HepG2 (cell line): ENCODE data around the gene PROX2. TPM values are rescaled to one million over a fixed set of nuclear protein-coding genes. Genes with fewer than 3 reads are reported as not detected.

Source experiments
- ATAC-seq: fragments of 200-7000 bp; cut with Tn5 transposase; 3 replicates; pipeline ENCODE4 v1.9.1; 2020; ENCODE audit warnings: mild to moderate bottlenecking, moderate library complexity
- BruUV-seq: library from RNA; stranded (reverse); fragments of 400-500 nt; replicated peaks from 2 replicates; lab custom pipeline; 2021; lab: Mats Ljungman, UMichigan
- CTCF ChIA-PET: fragments of 300-600 bp; formaldehyde crosslinking; extraction: SDS; loops from one replicate; lab custom pipeline; 2021; ENCODE audit warnings: low total read pairs, inconsistent platforms, low intra/inter-chr PET ratio; lab: Yijun Ruan, JAX
- POLR2A ChIA-PET: fragments of 350-600 bp; sonication (Branson Sonifier 250); formaldehyde crosslinking; loops from one replicate; lab custom pipeline; 2020; ENCODE audit warnings: antibody characterized with exemption, inconsistent platforms; lab: Yijun Ruan, JAX
- DNase-seq: peaks from one replicate; pipeline ENCODE4 v3.0.0-alpha.2; 2015; ENCODE audit warnings: low spot score
- FAIRE-seq: peaks from 3 replicates; lab custom pipeline; 2011; peaks lifted over from hg19 to GRCh38; lab: Jason Lieb, UNC
- H2AFZ ChIP-seq: one replicate; pipeline ENCODE4 v1.6.1; 2011; ENCODE audit warnings: low read length, inconsistent platforms
- H3K27ac ChIP-seq: fragments of 300-600 bp; 3 replicates; pipeline ENCODE4 v1.8.0; 2011; ENCODE audit warnings: mixed run types, mild to moderate bottlenecking, mixed read lengths, low read length, inconsistent platforms; ENCODE audit not compliant: insufficient read depth; ENCODE audit errors: extremely low read length
- H3K27me3 ChIP-seq, 2 experiments: fragments of 200-600 bp in 1 of 2; 2 replicates in 1 of 2; 3 replicates in 1 of 2; pipeline versions ENCODE4 v1.6.0 to v1.8.0; 2011; ENCODE audit warnings: low read length in 2 of 2, mild to moderate bottlenecking in 2 of 2, moderate library complexity in 2 of 2, inconsistent platforms in 1 of 2; ENCODE audit not compliant: insufficient read depth in 2 of 2, control insufficient read depth in 1 of 2
- H3K36me3 ChIP-seq, 2 experiments: fragments of 200-600 bp in 1 of 2; replicated peaks in 1 of 2; 2 replicates in 1 of 2; 3 replicates in 1 of 2; pipeline versions ENCODE4 v1.5.1 to v1.8.0; 2011; ENCODE audit warnings: low read length in 2 of 2, inconsistent platforms in 1 of 2; ENCODE audit not compliant: insufficient read depth in 2 of 2, control insufficient read depth in 1 of 2
- H3K4me1 ChIP-seq: 2 replicates; pipeline ENCODE4 v1.5.1; 2012; ENCODE audit warnings: low read length, inconsistent platforms; ENCODE audit not compliant: insufficient read depth
- H3K4me2 ChIP-seq: 2 replicates; pipeline ENCODE4 v1.6.0; 2011; ENCODE audit warnings: low read depth, low read length, inconsistent platforms
- H3K4me3 ChIP-seq, 3 experiments: fragments of 200-600 bp in 1 of 3; sonication (generic), shearing (Covaris generic) in 1 of 3; replicated peaks in 1 of 3; 2 replicates each; pipeline ENCODE4 v1.5.1; 2011 to 2016; ENCODE audit warnings: low read length in 3 of 3, inconsistent platforms in 2 of 3, low read depth in 2 of 3, mild to moderate bottlenecking in 2 of 3, control low read depth in 1 of 3, mixed read lengths in 1 of 3; ENCODE audit not compliant: insufficient read depth in 1 of 3
- H3K79me2 ChIP-seq: one replicate; pipeline ENCODE4 v1.6.1; 2011; ENCODE audit warnings: low read length, inconsistent platforms; ENCODE audit not compliant: insufficient read depth
- H3K9ac ChIP-seq: 2 replicates; pipeline ENCODE4 v1.6.0; 2011; ENCODE audit warnings: mild to moderate bottlenecking, low read depth, low read length, inconsistent platforms; ENCODE audit not compliant: insufficient read depth
- H3K9me3 ChIP-seq: 2 replicates; pipeline ENCODE4 v1.5.1; 2012; ENCODE audit warnings: mild to moderate bottlenecking, low read length
- H4K20me1 ChIP-seq: 2 replicates; pipeline ENCODE4 v1.6.0; 2011; ENCODE audit warnings: inconsistent platforms, mild to moderate bottlenecking, low read length, moderate library complexity; ENCODE audit not compliant: insufficient read depth
- ATF7 ChIP-seq, 2 experiments: fragments of 450-650 bp in 1 of 2; sonication (generic) in 1 of 2; formaldehyde crosslinking in 1 of 2; IDR thresholded peaks; 2 replicates each; pipeline versions ENCODE4 v1.4.0 to v1.6.1; 2016 to 2020; ENCODE audit warnings: antibody characterized with exemption in 1 of 2, mild to moderate bottlenecking in 1 of 2, missing genetic modification reagents in 1 of 2
- CREB1 ChIP-seq, 2 experiments: fragments of 450-650 bp in 1 of 2; IDR thresholded peaks; 2 replicates each; pipeline ENCODE4 v1.6.1; 2016 to 2017; ENCODE audit warnings: control low read depth in 1 of 2, mild to moderate bottlenecking in 1 of 2, missing compliant biosample characterization in 1 of 2, missing genetic modification characterization in 1 of 2
- WGBS: methylation state at CpG from one replicate; pipeline ENCODE4 v1.1.6; 2017; ENCODE audit warnings: low lambda C conversion rate; 5-methylcytosine and 5-hydroxymethylcytosine counted together
- in situ Hi-C: cut with HindIII; loops from 2 replicates; pipeline ENCODE4 v1.10.0; 2017; ENCODE audit warnings: low pct_unique_long_range_greater_than_20kb; ENCODE audit not compliant: extremely low pct_ligation_motif_present
- intact Hi-C: fragments of 100-400 bp; cut with micrococcal nuclease; formaldehyde crosslinking; loops from one replicate; pipeline ENCODE4 v1.10.0; 2022; ENCODE audit not compliant: unreplicated experiment
- polyA plus RNA-seq, 8 experiments: library from polyadenylated mRNA; depleted of rRNA in 3 of 8; stranded (reverse) in 7 of 8; unstranded in 1 of 8; fragments of >200 nt; fragmentation: Illumina TruSeq in 4 of 8; extraction: Trizol in 4 of 8; gene quantifications; 2 replicates each; pipeline versions ENCODE4 v1.2.1 to v1.2.3, GENCODE V29; 2011 to 2016; ENCODE audit warnings: low read depth in 4 of 8, missing spikeins in 1 of 8, mixed read lengths in 1 of 8; ENCODE audit not compliant: insufficient read depth in 1 of 8
- total RNA-seq, 5 experiments: library from RNA; depleted of rRNA; stranded (reverse); fragments of >200 nt; fragmentation: Illumina TruSeq; extraction: Trizol; gene quantifications; 2 replicates each; pipeline ENCODE4 v1.2.3, GENCODE V29; 2016; ENCODE audit warnings: low read depth in 1 of 5
- TF ChIP-seq, protein P1 (sequence below): IDR thresholded peaks from 2 replicates; pipeline ENCODE4 v1.6.1; 2016; ENCODE audit warnings: mild to moderate bottlenecking

PROX2 gene
- total and polyA plus RNA-seq, 2 of the 13 experiments (the other 11 are each of a cell fraction or from before 2014, with no cell fraction given) = not detected

- no peak overlapping the region for H3K4me3 ChIP-seq
- ChIA-PET POLR2A (interaction anchor here (1.5 to 2.7 kb wide), 3 partner anchors 17 to 44 kb away, joined by 3 to 12 read pairs (median 7); no protein-coding TSS in a partner anchor), CTCF (interaction anchor here (2.5 kb wide), 1 partner anchor 44 kb away, joined by 47 read pairs; no protein-coding TSS in a partner anchor)
- H4K20me1 ChIP-seq = no peaks in the 10 kb centered on the region
- H2AFZ ChIP-seq = no peak overlapping the region
- ATAC-seq = no peak
- no peak overlapping the region for H3K9ac ChIP-seq
- BruUV-seq = no TSS peak
- H3K27me3 ChIP-seq = peaks cover 2 to 4% of the 10 kb centered on the region in 2 experiments; a peak in 1 of 5 replicates
- 2% methylated on average over 3 of the region's 3 CpGs for WGBS
- DNase-seq = no peak
- no peaks in the 10 kb centered on the region for H3K36me3 ChIP-seq
- intact Hi-C loops (loop anchor here (1.0 kb wide), 1 partner anchor 44 kb away; no protein-coding TSS in a partner anchor), in situ Hi-C loops (loop anchor here (5.0 kb wide), 1 partner anchor 46 kb away; no protein-coding TSS in a partner anchor)
- no peak for FAIRE-seq
- H3K9me3 ChIP-seq = no peaks in the 10 kb centered on the region
- no peak overlapping the region for H3K4me2 ChIP-seq
- H3K27ac ChIP-seq = no peak overlapping the region
- no peaks in the 10 kb centered on the region for H3K79me2 ChIP-seq
- TF ChIP-seq, protein P1, sequence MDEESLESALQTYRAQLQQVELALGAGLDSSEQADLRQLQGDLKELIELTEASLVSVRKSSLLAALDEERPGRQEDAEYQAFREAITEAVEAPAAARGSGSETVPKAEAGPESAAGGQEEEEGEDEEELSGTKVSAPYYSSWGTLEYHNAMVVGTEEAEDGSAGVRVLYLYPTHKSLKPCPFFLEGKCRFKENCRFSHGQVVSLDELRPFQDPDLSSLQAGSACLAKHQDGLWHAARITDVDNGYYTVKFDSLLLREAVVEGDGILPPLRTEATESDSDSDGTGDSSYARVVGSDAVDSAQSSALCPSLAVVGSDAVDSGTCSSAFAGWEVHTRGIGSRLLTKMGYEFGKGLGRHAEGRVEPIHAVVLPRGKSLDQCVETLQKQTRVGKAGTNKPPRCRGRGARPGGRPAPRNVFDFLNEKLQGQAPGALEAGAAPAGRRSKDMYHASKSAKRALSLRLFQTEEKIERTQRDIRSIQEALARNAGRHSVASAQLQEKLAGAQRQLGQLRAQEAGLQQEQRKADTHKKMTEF (CRISPR knock-in tag) = no peak
- peak; percentile 90 for TF ChIP-seq CREB1 (IDR thresholded peaks at IDR 0.05)
- TF ChIP-seq CREB1 (CRISPR knock-in tag; IDR thresholded peaks at IDR 0.05) = no peak
- TF ChIP-seq ATF7 (IDR thresholded peaks at IDR 0.05) = peak; percentile 99
- no peak for TF ChIP-seq ATF7 (CRISPR knock-in tag; IDR thresholded peaks at IDR 0.05)
- H3K4me1 ChIP-seq = peaks cover 8% of the 10 kb centered on the region
These were observed 14.2 kb downstream of the PROX2 start for GRCh38 chr14:74861734-74862090.
